Measurements from ENCODE around the gene ORMDL2.

DNA sequence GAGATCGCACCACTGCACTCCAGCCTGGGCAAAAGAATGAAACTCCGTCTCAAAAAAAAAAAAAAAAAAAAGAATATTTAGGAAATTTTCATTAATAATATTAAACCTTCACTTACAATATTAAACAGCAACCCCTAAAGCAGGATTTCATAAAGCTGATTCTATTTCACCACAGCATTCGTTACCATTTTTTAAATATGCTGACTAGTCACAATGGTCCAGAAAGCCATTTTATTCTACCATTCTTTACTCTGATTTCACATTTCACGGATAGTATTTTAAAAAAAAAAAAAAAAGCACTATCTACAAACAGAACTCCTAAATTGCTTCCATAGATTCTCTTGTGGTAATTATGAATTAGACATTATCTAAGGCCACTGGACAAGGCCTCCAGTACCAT lies 27.9 kb upstream of the ORMDL2 start:
- TF ChIP-seq CTCF (IDR thresholded peaks at IDR 0.05) (no peak), POLR2A (IDR thresholded peaks at IDR 0.05) (no peak)
